ENCODE measurements around the gene H2BW1. TPM values are rescaled to one million over a fixed set of nuclear protein-coding genes. Genes with fewer than 3 reads are reported as not detected.
"Not testable (repeated sequence)": the region's sequence is repeated elsewhere in the genome, so short reads cannot be mapped to it uniquely, and the experiment has no call there.

The H2BW1 gene, protein sequence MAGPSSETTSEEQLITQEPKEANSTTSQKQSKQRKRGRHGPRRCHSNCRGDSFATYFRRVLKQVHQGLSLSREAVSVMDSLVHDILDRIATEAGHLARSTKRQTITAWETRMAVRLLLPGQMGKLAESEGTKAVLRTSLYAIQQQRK
- total RNA-seq: not detected in 2 replicates

DNA sequence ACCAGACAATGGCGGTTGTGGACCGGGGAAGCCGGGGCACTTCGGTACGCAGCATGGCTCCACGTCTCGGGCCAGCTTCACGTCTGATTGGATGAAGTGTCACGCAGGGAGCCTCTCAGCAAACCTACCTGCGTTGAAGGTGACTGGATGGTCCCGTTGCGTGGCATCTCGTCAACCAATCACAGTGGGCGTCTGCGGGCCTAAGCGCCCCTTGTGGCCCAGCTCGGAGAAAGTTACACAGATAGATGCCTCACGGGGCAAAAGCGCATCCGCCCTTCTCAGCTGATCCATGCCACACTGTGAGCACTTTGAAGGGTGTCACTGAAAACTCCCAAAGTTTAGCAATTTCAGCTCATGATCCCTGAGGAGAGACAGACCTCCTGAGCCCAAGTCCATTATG lies at the start of gene H2BW1:
H2BW1 (minus strand) TSS at position 103 of the 400 bp plus-strand sequence. CDS start 132 bp downstream, outside the sequence.
- intact Hi-C loops (cut with micrococcal nuclease): no loop called here

DNA sequence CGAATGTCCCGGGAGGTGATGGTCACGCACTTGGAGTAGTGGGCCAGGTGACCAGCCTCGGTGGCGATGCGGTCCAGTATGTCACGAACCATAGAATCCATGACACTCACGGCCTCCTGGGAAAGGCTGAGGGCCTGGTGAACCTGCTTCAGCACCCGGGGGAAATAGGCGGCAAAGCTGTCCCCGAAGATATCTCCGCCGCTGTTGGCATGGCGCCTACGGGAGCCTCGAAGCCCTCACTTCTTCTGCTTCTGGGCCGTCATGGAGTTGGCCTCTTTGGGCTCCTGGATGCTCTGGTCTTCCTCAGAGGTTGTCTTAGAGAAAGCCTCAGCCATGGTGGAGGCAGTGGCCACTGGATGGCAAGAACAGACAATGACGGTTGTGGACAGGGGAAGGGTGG lies 49.1 kb upstream of the H2BW1 start:
- intact Hi-C loops (cut with micrococcal nuclease): not testable (repeated sequence)

DNA sequence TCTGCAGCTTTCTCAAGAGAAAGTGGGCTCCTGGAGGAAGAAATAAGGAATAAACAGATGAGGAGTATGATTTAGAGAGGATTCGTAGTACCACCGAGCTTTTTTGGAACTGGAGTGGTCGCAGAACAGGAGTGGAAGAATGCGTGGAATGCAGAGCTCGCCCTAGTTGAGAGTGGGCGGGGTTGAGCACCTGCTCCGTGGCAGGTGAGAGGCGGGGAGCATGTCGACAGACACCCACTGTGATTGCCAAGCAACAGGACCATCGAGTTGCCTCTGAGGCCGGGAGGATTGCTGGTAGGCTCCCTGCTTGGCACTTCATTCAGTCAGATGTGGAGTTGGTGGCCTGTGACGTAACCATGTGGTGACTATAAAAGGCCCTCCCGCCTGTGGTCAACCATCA lies 41.4 kb upstream of the H2BW1 start:
- intact Hi-C loops (cut with micrococcal nuclease): not testable (repeated sequence)

DNA sequence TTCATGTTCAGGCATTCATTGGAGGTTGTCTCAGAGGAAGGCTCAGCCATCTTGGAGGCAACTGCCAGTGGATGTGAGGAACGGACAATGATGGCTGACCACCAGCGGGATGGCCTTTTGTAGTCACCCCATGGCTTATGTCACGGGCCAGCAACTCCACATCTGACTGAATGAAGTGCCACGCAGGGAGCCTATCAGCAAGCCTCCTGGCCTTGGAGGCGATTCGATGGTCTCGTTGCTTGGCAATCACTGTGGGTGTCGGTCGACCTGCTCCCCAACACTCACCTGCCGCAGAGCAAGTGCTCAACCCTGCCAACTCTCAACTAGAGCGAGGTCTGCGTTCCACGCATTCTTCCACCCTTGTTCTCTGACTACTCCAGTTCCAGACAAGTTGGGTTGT lies 33.7 kb upstream of the H2BW1 start:
- intact Hi-C loops (cut with micrococcal nuclease): no loop called here

DNA sequence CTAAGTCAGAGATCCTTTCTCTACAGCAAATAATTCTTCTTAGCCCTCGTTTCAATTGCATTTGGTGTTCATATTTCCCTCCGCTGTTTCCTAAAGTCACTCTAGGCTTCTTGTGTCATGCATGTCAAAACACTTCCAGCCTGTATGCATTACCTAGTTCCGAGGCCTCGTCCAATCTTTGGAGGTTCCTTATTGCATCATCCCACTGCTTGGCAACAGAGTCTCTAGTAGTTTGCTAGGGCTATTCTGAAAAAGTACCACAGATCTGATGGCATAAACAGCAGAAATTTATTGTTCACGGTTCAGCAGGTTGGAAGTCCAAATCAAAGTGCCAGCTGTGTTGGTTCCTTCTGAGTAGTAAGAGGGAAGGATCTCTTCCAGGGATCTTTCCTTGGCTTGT lies 32.1 kb upstream of the H2BW1 start:
- intact Hi-C loops (cut with micrococcal nuclease): no loop called here

DNA sequence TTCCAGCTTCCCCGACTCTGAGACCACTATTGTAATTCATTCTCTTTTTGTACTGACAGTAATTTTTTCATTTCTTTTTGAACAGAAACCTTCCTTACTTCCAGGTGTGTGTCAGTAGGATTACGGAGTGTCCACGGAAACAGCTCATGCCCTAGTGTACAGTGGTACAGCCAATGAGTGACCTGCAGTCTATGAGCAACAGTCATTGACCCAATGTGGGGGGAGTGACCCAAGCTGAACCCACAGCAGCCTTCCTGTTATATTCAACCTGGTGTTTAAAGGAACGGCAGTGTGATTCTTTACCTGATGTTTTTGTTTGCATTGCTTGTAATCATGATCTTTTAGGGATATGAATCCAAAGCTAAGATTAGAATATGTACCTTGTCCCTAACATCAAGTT lies 27.5 kb upstream of the H2BW1 start:
- intact Hi-C loops (cut with micrococcal nuclease): no loop called here

DNA sequence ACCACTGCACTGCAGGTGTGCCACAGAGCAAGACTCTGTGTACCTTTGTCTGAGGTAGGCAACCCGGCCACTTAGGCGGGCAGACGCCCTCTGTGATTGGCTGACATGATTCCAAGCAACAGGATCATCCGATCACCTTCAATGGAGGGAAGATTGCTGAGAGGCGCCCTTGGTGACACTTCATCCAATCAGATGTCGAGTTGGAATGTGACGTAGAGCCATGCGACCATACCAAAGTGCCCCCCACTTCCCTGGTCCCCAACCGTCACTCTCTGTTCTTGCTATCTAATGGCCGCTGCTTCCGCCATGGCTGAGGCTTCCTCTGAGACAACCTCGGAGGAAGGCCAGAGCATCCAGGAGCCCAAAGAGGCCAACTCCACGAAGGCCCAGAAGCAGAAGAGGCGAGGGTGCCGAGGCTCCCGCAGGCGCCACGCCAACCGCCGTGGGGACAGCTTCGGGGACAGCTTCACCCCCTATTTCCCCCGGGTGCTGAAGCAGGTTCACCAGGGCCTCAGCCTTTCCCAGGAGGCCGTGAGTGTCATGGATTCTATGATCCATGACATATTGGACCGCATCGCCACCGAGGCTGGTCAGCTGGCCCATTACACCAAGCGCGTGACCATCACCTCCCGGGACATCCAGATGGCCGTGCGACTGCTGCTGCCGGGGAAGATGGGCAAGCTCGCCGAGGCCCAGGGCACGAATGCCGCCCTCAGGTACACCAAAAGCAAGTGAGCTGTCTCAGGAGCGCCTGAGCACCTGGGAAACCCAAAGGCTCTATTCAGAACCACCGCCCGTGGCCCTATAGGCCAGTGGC lies 26.4 kb upstream of the H2BW1 start, which contains the start of gene H2BW2:
H2BW2 (plus strand) TSS at position 268 of the 817 bp plus-strand sequence; CDS start at position 307, 39 bp downstream.
- intact Hi-C loops (cut with micrococcal nuclease): no loop called here

DNA sequence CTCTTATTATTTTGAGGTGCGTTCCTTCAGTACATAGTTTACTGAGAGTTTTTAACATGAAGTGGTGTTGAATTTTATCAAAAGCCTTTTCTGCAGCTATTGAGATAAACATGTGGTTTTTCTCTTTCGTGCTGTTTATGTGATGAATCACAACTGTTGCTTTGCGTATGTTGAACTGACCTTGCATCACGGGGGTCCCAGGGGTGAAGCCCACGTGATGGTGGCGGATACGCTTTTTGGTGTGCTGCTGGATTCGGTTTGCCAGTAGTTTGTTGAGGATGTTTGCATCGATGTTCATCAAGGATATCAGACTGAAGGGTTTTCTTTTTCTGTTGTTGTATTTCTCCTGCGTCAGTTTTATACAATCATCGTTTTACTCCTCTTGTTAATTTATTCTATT lies 4.6 kb upstream of the H2BW1 start:
- intact Hi-C loops (cut with micrococcal nuclease): no loop called here

DNA sequence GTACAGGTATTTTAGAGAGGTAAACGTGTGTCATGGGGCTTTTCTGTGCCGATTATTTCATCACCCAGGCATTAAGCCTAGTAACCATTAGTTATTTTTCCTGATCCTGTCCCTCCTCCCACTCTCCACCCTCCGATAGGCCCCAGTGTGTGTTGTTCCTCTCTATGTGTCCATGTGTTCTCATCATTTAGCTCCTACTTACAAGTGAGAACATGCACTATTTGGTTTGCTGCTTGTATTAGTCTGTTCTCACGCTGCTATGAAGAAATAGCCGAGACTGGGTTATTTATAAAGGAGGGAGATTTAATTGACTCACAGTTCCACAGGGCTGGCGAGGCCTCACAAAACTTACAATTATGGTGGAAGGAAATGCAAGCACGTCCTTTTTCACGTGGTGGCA lies 2.1 kb upstream of the H2BW1 start:
- intact Hi-C loops (cut with micrococcal nuclease): not testable (repeated sequence)

DNA sequence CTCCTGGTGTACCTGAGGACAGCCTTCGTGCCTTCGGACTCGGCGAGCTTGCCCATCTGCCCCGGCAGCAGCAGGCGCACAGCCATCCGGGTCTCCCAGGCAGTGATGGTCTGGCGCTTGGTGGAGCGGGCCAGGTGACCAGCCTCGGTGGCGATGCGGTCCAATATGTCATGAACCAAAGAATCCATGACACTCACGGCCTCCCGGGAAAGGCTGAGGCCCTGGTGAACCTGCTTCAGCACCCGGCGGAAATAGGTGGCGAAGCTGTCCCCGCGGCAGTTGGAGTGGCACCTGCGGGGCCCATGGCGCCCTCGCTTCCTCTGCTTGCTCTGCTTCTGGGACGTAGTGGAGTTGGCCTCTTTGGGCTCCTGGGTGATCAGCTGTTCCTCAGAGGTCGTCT lies 350 bp downstream of the H2BW1 start:
- intact Hi-C loops (cut with micrococcal nuclease): no loop called here

DNA sequence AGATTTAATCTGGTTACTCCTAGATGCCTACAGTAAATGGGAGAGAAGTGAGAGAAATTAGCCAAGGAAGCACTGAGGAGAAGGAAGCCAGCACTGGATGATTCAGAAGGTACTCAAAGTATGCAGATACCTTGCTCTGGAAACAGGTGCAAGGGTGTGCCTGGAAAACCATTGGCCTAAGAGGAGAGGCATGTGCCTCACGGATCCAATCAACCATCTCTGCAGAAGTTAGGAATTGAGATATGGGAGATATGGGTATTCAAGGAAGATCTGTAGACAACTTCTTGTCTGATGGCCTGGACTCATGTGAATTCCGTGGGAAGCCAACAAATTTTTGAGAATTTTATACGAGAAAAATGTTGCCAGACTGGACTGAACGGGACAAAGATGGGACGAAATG lies 4.7 kb downstream of the H2BW1 start:
- intact Hi-C loops (cut with micrococcal nuclease): no loop called here

DNA sequence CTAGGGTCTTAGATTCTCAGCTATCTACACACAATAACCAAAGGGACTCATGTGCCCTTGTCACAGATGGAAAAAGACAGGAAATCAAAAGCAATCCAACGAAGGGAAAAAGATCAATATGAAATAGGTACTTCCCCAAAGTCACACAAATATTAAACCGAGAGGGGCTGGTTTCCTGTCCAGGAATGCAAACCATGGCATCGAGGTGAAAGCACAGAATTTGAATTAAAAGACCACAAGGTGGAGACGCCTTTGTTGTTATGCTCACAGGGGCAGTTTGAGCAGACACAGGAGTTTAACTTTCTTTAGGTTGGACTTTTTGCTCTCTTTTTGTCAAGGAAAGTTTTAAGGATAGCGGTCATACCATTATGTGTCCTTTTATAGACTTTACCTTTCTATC lies 14.3 kb downstream of the H2BW1 start:
- intact Hi-C loops (cut with micrococcal nuclease): no loop called here

DNA sequence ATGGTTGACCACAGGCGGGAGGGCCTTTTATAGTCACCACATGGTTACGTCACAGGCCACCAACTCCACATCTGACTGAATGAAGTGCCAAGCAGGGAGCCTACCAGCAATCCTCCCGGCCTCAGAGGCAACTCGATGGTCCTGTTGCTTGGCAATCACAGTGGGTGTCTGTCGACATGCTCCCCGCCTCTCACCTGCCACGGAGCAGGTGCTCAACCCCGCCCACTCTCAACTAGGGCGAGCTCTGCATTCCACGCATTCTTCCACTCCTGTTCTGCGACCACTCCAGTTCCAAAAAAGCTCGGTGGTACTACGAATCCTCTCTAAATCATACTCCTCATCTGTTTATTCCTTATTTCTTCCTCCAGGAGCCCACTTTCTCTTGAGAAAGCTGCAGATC lies 30.0 kb downstream of the H2BW1 start:
- intact Hi-C loops (cut with micrococcal nuclease): not testable (repeated sequence)

DNA sequence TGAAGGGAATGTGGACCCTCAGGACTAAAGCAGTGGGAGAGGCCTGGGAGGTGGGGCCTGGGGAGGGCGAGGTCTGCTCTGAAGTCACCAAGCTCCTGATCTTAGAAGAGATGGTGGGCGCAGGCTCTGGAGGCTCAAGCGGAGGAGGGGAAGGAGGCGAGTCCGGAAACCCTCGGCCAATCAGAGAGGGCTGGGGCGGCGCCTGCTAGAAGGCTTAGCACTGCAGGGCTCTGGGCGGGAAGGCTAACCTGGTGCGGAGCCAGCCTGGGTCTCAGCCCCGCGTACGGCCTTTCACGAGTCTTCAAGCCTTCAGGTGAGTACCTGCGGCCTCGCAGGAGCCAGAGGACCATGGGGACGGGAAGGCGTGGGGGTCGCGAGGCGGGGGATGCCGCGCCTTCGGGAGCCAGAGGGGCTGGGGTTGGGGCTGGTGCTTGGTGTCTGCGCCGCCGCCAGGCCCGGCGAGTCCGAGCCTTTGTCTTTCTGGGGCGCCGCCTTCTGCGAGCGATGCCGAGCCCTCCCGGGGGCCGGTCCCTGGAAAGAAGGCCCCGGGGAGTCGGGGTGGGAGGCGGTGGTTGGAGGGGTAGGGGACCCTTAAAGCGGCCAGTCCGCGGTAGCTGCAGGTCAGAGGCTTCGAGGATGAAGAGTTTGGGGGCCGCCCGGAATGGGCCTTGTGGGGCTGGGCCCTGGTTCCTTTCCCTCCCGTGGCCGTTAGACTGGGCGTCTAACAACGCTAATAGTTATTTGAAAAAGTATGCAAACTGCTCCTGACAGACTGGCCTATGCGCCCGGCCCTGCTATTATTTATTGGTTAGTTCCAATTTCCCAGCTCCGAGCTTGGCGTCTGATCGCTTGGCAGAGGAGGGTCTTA lies 50.9 kb downstream of the H2BW1 start, which contains the start of gene TMSB15B:
TMSB15B (plus strand) TSS at position 217 of the 868 bp plus-strand sequence.
- intact Hi-C loops (cut with micrococcal nuclease): not testable (repeated sequence)

Other genes starting within 250 kb of the H2BW1 start
- gene PLP1, start 236.9 kb downstream of the H2BW1 start, total RNA-seq: not detected in 2 replicates
- gene RAB9B, start 181.5 kb downstream of the H2BW1 start, total RNA-seq: 0.48 and 0.98 TPM in 2 replicates
- 7.2 and 8.3 TPM in 2 replicates for gene TMSB15B, start 51.1 kb downstream of the H2BW1 start, total RNA-seq
- not detected in 2 replicates for gene H2BW2, start 26.2 kb upstream of the H2BW1 start, total RNA-seq
- gene TMSB15C, start 62.5 kb upstream of the H2BW1 start, total RNA-seq: 3.9 and 4.9 TPM in 2 replicates
- 0.20 and 0.48 TPM in 2 replicates for gene ZCCHC18, start 98.8 kb upstream of the H2BW1 start, total RNA-seq
- gene SLC25A53, start 143.3 kb upstream of the H2BW1 start, total RNA-seq: 4.4 and 6.5 TPM in 2 replicates
- gene FAM199X, start 152.7 kb upstream of the H2BW1 start, total RNA-seq: 12.7 TPM in 2 replicates
- 0.14 and 0.25 TPM in 2 replicates for gene ESX1, start 241.2 kb upstream of the H2BW1 start, total RNA-seq

All from T-helper 2 cell treated with Interferon-gamma antibody and Interleukin-4, amounts not matched to agents 100 ng/mL and 5 ng/mL, for 36 hours (primary cell).